HEK293 (cell line): ENCODE measurements around the gene GPR107.

Source experiments
- GFI1B ChIP-seq: fragments of 450-650 bp; formaldehyde crosslinking; IDR thresholded peaks from 2 replicates; pipeline ENCODE4 v1.5.1; 2016; ENCODE audit warnings: missing biosample characterization, missing genetic modification characterization
- GLI2 ChIP-seq: fragments of 450-650 bp; formaldehyde crosslinking; IDR thresholded peaks from 2 replicates; pipeline ENCODE4; 2017; ENCODE audit warnings: missing biosample characterization, missing genetic modification characterization, low read depth, borderline replicate concordance
- HOXD13 ChIP-seq: sonication (generic); formaldehyde crosslinking; IDR thresholded peaks from 2 replicates; pipeline ENCODE4 v1.8.0; 2022; ENCODE audit warnings: missing genetic modification reagents, borderline replicate concordance
- MEIS1 ChIP-seq: sonication (generic); formaldehyde crosslinking; IDR thresholded peaks from 2 replicates; pipeline ENCODE4 v1.8.1; 2022; ENCODE audit warnings: missing genetic modification reagents, mild to moderate bottlenecking, borderline replicate concordance
- MYNN ChIP-seq: fragments of 450-650 bp; formaldehyde crosslinking; IDR thresholded peaks from 2 replicates; pipeline ENCODE4 v1.5.1; 2016; ENCODE audit warnings: missing biosample characterization, missing genetic modification characterization, borderline replicate concordance
- MZF1 ChIP-seq: fragments of 450-650 bp; formaldehyde crosslinking; IDR thresholded peaks from 2 replicates; pipeline ENCODE4 v1.5.1; 2017; ENCODE audit warnings: missing biosample characterization, missing genetic modification characterization, borderline replicate concordance
- PATZ1 ChIP-seq: fragments of 450-650 bp; formaldehyde crosslinking; IDR thresholded peaks from 2 replicates; pipeline ENCODE4 v1.5.1; 2016; ENCODE audit warnings: missing biosample characterization, missing genetic modification characterization
- PRDM1 ChIP-seq: fragments of 450-650 bp; formaldehyde crosslinking; IDR thresholded peaks from 2 replicates; pipeline ENCODE4; 2016; ENCODE audit warnings: missing biosample characterization, missing genetic modification characterization
- SCRT1 ChIP-seq: fragments of 450-650 bp; formaldehyde crosslinking; IDR thresholded peaks from 2 replicates; pipeline ENCODE4 v1.5.1; 2016; ENCODE audit warnings: missing biosample characterization, missing genetic modification characterization, borderline replicate concordance
- SCRT2 ChIP-seq: fragments of 450-650 bp; formaldehyde crosslinking; IDR thresholded peaks from 2 replicates; pipeline ENCODE4 v1.5.1; 2016; ENCODE audit warnings: missing biosample characterization, missing genetic modification characterization
- SETDB1 ChIP-seq: IDR thresholded peaks from one replicate; pipeline ENCODE4 v1.6.1; 2017; ENCODE audit warnings: mild to moderate bottlenecking, low read length, moderate library complexity, mixed read lengths; ENCODE audit not compliant: insufficient read length
- SP2 ChIP-seq: fragments of 450-650 bp; formaldehyde crosslinking; IDR thresholded peaks from 2 replicates; pipeline ENCODE4 v1.5.1; 2016; ENCODE audit warnings: missing biosample characterization, missing genetic modification characterization
- SP3 ChIP-seq: fragments of 450-650 bp; formaldehyde crosslinking; IDR thresholded peaks from 2 replicates; pipeline ENCODE4 v1.5.1; 2016; ENCODE audit warnings: missing biosample characterization, missing genetic modification characterization
- TCF7L2 ChIP-seq: IDR thresholded peaks from 2 replicates; pipeline ENCODE4 v1.6.1; 2011; ENCODE audit warnings: low read depth, mild to moderate bottlenecking, inconsistent platforms, low read length, moderate library complexity, borderline replicate concordance
- TRIM28 ChIP-seq: IDR thresholded peaks from 2 replicates; pipeline ENCODE4 v1.6.1; 2011; ENCODE audit warnings: low read length, control low read depth, borderline replicate concordance
- YY2 ChIP-seq: fragments of 450-650 bp; formaldehyde crosslinking; IDR thresholded peaks from 2 replicates; pipeline ENCODE4 v1.5.1; 2016; ENCODE audit warnings: missing biosample characterization, missing genetic modification characterization
- ZFP41 ChIP-seq: fragments of 450-650 bp; formaldehyde crosslinking; IDR thresholded peaks from 2 replicates; pipeline ENCODE4 v1.5.1; 2016; ENCODE audit warnings: missing biosample characterization, missing genetic modification characterization, borderline replicate concordance
- ZNF223 ChIP-seq: fragments of 450-650 bp; formaldehyde crosslinking; IDR thresholded peaks from 2 replicates; pipeline ENCODE4 v1.5.1; 2016; ENCODE audit warnings: missing biosample characterization, missing genetic modification characterization
- ZNF311 ChIP-seq: fragments of 450-650 bp; formaldehyde crosslinking; IDR thresholded peaks from 2 replicates; pipeline ENCODE4 v1.5.1; 2017; ENCODE audit warnings: missing biosample characterization, missing genetic modification characterization, borderline replicate concordance
- ZNF354C ChIP-seq: fragments of 450-650 bp; formaldehyde crosslinking; IDR thresholded peaks from 2 replicates; pipeline ENCODE4 v1.5.1; 2016; ENCODE audit warnings: missing biosample characterization, missing genetic modification characterization, low read depth, borderline replicate concordance
- ZNF48 ChIP-seq: fragments of 450-650 bp; formaldehyde crosslinking; IDR thresholded peaks from 2 replicates; pipeline ENCODE4 v1.5.1; 2016; ENCODE audit warnings: missing biosample characterization, missing genetic modification characterization
- ZNF514 ChIP-seq: fragments of 450-650 bp; formaldehyde crosslinking; IDR thresholded peaks from 2 replicates; pipeline ENCODE4 v1.5.1; 2016; ENCODE audit warnings: missing biosample characterization, missing genetic modification characterization
- ZNF518A ChIP-seq: fragments of 450-650 bp; formaldehyde crosslinking; conservative IDR thresholded peaks from 2 replicates; pipeline ENCODE4 v1.5.1; 2016; ENCODE audit warnings: low read depth, missing biosample characterization, missing genetic modification characterization
- ZNF548 ChIP-seq: fragments of 450-650 bp; formaldehyde crosslinking; IDR thresholded peaks from 2 replicates; pipeline ENCODE4 v1.5.1; 2016; ENCODE audit warnings: missing biosample characterization, missing genetic modification characterization
- ZNF585B ChIP-seq: fragments of 450-650 bp; formaldehyde crosslinking; IDR thresholded peaks from 2 replicates; pipeline ENCODE4 v1.5.1; 2016; ENCODE audit warnings: missing biosample characterization, missing genetic modification characterization
- ZNF654 ChIP-seq: fragments of 450-650 bp; formaldehyde crosslinking; IDR thresholded peaks from 2 replicates; pipeline ENCODE4 v1.5.1; 2016; ENCODE audit warnings: low read depth, missing biosample characterization, missing genetic modification characterization
- TF ChIP-seq, protein P1 (sequence below): fragments of 450-650 bp; formaldehyde crosslinking; IDR thresholded peaks from 2 replicates; pipeline ENCODE4 v1.5.1; 2016; ENCODE audit warnings: missing biosample characterization, missing genetic modification characterization, low read depth
- TF ChIP-seq, protein P2 (sequence below): fragments of 450-650 bp; formaldehyde crosslinking; IDR thresholded peaks from 2 replicates; pipeline ENCODE4 v1.5.1; 2017; ENCODE audit warnings: missing biosample characterization, missing genetic modification characterization

GPR107 gene

DNA sequence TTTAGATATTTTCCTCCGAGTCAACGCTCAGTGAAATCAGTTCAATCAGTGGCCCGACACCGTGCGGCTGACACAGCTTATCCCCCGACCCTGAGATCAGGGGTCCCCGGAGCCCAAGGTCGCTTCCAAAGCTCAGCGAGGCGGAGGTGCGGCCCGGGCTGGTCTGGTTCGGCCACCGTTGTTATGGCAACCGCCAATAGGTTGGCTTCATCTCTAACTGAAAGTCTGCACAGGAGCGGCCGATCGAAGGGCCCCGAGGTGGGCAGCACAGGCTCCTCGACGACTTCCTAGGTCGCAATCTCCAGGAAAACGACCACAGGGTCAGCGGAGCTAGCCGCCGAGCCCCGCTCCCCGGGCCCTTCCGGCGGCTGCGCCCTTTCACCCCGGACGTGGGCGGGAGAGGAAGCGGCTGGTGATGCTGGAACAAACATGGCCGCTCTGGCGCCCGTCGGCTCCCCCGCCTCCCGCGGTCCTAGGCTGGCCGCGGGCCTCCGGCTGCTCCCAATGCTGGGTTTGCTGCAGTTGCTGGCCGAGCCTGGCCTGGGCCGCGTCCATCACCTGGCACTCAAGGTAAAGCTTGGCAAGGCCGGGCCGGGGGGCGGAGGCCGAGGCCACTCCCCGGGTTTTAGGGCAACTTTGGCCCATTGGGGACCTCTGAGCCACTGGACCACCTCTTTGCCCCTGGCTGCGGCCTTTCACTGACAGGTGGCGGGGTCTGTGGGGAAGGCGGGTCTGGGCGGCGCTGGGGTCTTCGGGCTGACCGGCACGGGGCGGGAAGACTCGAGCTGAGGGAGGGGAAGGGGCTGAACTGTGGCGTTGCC, at the start of gene GPR107 (continued):
- TF ChIP-seq, protein P1, sequence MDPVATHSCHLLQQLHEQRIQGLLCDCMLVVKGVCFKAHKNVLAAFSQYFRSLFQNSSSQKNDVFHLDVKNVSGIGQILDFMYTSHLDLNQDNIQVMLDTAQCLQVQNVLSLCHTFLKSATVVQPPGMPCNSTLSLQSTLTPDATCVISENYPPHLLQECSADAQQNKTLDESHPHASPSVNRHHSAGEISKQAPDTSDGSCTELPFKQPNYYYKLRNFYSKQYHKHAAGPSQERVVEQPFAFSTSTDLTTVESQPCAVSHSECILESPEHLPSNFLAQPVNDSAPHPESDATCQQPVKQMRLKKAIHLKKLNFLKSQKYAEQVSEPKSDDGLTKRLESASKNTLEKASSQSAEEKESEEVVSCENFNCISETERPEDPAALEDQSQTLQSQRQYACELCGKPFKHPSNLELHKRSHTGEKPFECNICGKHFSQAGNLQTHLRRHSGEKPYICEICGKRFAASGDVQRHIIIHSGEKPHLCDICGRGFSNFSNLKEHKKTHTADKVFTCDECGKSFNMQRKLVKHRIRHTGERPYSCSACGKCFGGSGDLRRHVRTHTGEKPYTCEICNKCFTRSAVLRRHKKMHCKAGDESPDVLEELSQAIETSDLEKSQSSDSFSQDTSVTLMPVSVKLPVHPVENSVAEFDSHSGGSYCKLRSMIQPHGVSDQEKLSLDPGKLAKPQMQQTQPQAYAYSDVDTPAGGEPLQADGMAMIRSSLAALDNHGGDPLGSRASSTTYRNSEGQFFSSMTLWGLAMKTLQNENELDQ (tag by site-specific recombination) = no peak
- TF ChIP-seq PATZ1 (peak; percentile 56), SP2 (tag by site-specific recombination) (peak; percentile 76), MEIS1 (no peak), PRDM1 (tag by site-specific recombination) (no peak), ZNF223 (no peak), ZNF518A (tag by site-specific recombination) (peak; percentile 77), TCF7L2 (no peak), YY2 (tag by site-specific recombination) (peak; percentile 89), GFI1B (no peak), ZNF548 (no peak), TRIM28 (no peak), HOXD13 (CRISPR knock-in tag) (no peak), GLI2 (tag by site-specific recombination) (no peak), ZNF514 (no peak), SCRT1 (tag by site-specific recombination) (no peak), SP3 (peak; percentile 90), ZNF354C (no peak), ZNF585B (tag by site-specific recombination) (no peak), MZF1 (tag by site-specific recombination) (no peak), MYNN (no peak; the same call in 1 of the 2 replicates), ZNF311 (no peak), ZNF654 (tag by site-specific recombination) (no peak), ZFP41 (tag by site-specific recombination) (no peak), ZNF48 (tag by site-specific recombination) (no peak), SETDB1 (no peak), SCRT2 (tag by site-specific recombination) (no peak)
- TF ChIP-seq, protein P2, sequence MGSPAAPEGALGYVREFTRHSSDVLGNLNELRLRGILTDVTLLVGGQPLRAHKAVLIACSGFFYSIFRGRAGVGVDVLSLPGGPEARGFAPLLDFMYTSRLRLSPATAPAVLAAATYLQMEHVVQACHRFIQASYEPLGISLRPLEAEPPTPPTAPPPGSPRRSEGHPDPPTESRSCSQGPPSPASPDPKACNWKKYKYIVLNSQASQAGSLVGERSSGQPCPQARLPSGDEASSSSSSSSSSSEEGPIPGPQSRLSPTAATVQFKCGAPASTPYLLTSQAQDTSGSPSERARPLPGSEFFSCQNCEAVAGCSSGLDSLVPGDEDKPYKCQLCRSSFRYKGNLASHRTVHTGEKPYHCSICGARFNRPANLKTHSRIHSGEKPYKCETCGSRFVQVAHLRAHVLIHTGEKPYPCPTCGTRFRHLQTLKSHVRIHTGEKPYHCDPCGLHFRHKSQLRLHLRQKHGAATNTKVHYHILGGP (tag by site-specific recombination) = no peak
